Measurements from ENCODE around the gene NRF1.
A peak's percentile ranks its signal among the peaks of the same experiment; 100 is the strongest.

The NRF1 gene

GRCh38 chr7:129769400-129769774 is 157.9 kb downstream of the NRF1 start:
- no peak for DNase-seq (ENCODE audit: low read depth in 2 of 2, low spot score in 1 of 2)

- no peak for DNase-seq (ENCODE audit: low read depth in 2 of 2, low spot score in 1 of 2)
Measured at GRCh38 chr7:129769866-129770808, 158.6 kb downstream of the NRF1 start.

- no peak for DNase-seq (ENCODE audit: low read depth in 2 of 2, low spot score in 1 of 2)
Measured at GRCh38 chr7:129771201-129771927, 159.8 kb downstream of the NRF1 start.

GRCh38 chr7:129771928-129772479 is 160.5 kb downstream of the NRF1 start:
- no peak for DNase-seq (ENCODE audit: low read depth in 2 of 2, low spot score in 1 of 2)

- no peak for DNase-seq (ENCODE audit: low read depth in 2 of 2, low spot score in 1 of 2)
Measured at GRCh38 chr7:129772646-129773280, 161.2 kb downstream of the NRF1 start.

- no peak for DNase-seq (ENCODE audit: low read depth in 2 of 2, low spot score in 1 of 2)
Measured at GRCh38 chr7:129773328-129773731, 161.8 kb downstream of the NRF1 start.

- DNase-seq (ENCODE audit: low read depth in 2 of 2, low spot score in 1 of 2): no peak
Measured at GRCh38 chr7:129773871-129774270, 162.4 kb downstream of the NRF1 start.

GRCh38 chr7:129774359-129774758 is 162.8 kb downstream of the NRF1 start:
- no peak for DNase-seq (ENCODE audit: low read depth in 2 of 2, low spot score in 1 of 2)

- no peak for DNase-seq (ENCODE audit: low read depth in 2 of 2, low spot score in 1 of 2)
Measured at GRCh38 chr7:129774871-129775694, 163.6 kb downstream of the NRF1 start.

- no peak for DNase-seq (ENCODE audit: low read depth in 2 of 2, low spot score in 1 of 2)
Measured at GRCh38 chr7:129775695-129776361, 164.3 kb downstream of the NRF1 start.

GRCh38 chr7:129776362-129776722 is 164.8 kb downstream of the NRF1 start:
- DNase-seq (ENCODE audit: low read depth in 2 of 2, low spot score in 1 of 2): no peak

GRCh38 chr7:129777195-129777844 is 165.8 kb downstream of the NRF1 start:
- no peak for DNase-seq (ENCODE audit: low read depth in 2 of 2, low spot score in 1 of 2)

GRCh38 chr7:129777993-129778769 is 166.7 kb downstream of the NRF1 start:
- DNase-seq (ENCODE audit: low read depth in 2 of 2, low spot score in 1 of 2): no peak

- DNase-seq (ENCODE audit: low read depth in 2 of 2, low spot score in 1 of 2): no peak
Measured at GRCh38 chr7:129778770-129779601, 167.5 kb downstream of the NRF1 start.

GRCh38 chr7:129779602-129780256 is 168.2 kb downstream of the NRF1 start:
- DNase-seq (ENCODE audit: low read depth in 2 of 2, low spot score in 1 of 2): no peak

GRCh38 chr7:129780257-129780973 is 168.9 kb downstream of the NRF1 start:
- DNase-seq (ENCODE audit: low read depth in 2 of 2, low spot score in 1 of 2): peak; percentile 49 to 51

All from stimulated activated CD8-positive, alpha-beta memory T cell treated with anti-CD3 and anti-CD28 coated beads, Interleukin-4, amount 100 ng/mL, for 1 hour (primary cell).